D341Med (cell line): Measurements from ENCODE around the gene SOAT2.
"Not testable (repeated sequence)": the region's sequence is repeated elsewhere in the genome, so short reads cannot be mapped to it uniquely, and the experiment has no call there.

Source experiments
- DNase-seq: peaks from one replicate; pipeline ENCODE4 v3.0.0; 2012; ENCODE audit warnings: low spot score

SOAT2 gene

GRCh38 chr12:53086361-53086760, 16.9 kb upstream of the SOAT2 start:
- DNase-seq: no peak

- DNase-seq: no peak
Measured at GRCh38 chr12:53090105-53090504, 13.2 kb upstream of the SOAT2 start.

- no peak for DNase-seq
Measured at GRCh38 chr12:53090554-53090953, 12.7 kb upstream of the SOAT2 start.

- DNase-seq: no peak
Measured at GRCh38 chr12:53091756-53092155, 11.5 kb upstream of the SOAT2 start.

GRCh38 chr12:53093777-53094393, 9.4 kb upstream of the SOAT2 start:
- DNase-seq: no peak

- DNase-seq: no peak
Measured at GRCh38 chr12:53094394-53094787, 8.9 kb upstream of the SOAT2 start.

GRCh38 chr12:53094796-53095595, 8.3 kb upstream of the SOAT2 start:
- DNase-seq: not testable (repeated sequence)

GRCh38 chr12:53095596-53095895, 7.7 kb upstream of the SOAT2 start:
- DNase-seq: not testable (repeated sequence)

GRCh38 chr12:53096089-53096741, 7.1 kb upstream of the SOAT2 start:
- no peak for DNase-seq

- no peak for DNase-seq
Measured at GRCh38 chr12:53096759-53097158, 6.5 kb upstream of the SOAT2 start.

- no peak for DNase-seq
Measured at GRCh38 chr12:53097207-53097563, 6.1 kb upstream of the SOAT2 start.

GRCh38 chr12:53097564-53098353, 5.5 kb upstream of the SOAT2 start, which contains the start of gene IGFBP6:
TSS of gene IGFBP6 (plus strand) at chr12:53097667. CDS start at chr12:53097718, 51 bp downstream.
- peak; percentile 68 for DNase-seq

GRCh38 chr12:53098354-53098981, 4.8 kb upstream of the SOAT2 start:
- DNase-seq: no peak

GRCh38 chr12:53099071-53099882, 4.0 kb upstream of the SOAT2 start:
- DNase-seq: peak; percentile 87

- DNase-seq: no peak
Measured at GRCh38 chr12:53100466-53101151, 2.7 kb upstream of the SOAT2 start.

- DNase-seq: no peak
Measured at GRCh38 chr12:53101266-53101665, 2.0 kb upstream of the SOAT2 start.

GRCh38 chr12:53101931-53102781, 1.1 kb upstream of the SOAT2 start:
- DNase-seq: peak; percentile 26

GRCh38 chr12:53103860-53104305, 597 bp downstream of the SOAT2 start:
- DNase-seq: no peak

- no peak for DNase-seq
Measured at GRCh38 chr12:53105256-53105655, 2.0 kb downstream of the SOAT2 start.
